22Rv1 (cell line): ENCODE results near the gene CAPN7.
A peak's percentile ranks its signal among the peaks of the same experiment; 100 is the strongest.

Source experiments
- H3K27ac ChIP-seq: fragments of 450-650 bp; 2 replicates; pipeline ENCODE4 v1.5.1; 2017
- ZFX ChIP-seq: fragments of 450-650 bp; IDR thresholded peaks from 2 replicates; pipeline ENCODE4 v1.6.1; 2017; ENCODE audit warnings: antibody characterized with exemption, borderline replicate concordance
- TF ChIP-seq, protein P1 (sequence below): fragments of 450-650 bp; IDR thresholded peaks from 2 replicates; pipeline ENCODE4 v1.5.1; 2017; ENCODE audit warnings: mild to moderate bottlenecking

Gene CAPN7

DNA sequence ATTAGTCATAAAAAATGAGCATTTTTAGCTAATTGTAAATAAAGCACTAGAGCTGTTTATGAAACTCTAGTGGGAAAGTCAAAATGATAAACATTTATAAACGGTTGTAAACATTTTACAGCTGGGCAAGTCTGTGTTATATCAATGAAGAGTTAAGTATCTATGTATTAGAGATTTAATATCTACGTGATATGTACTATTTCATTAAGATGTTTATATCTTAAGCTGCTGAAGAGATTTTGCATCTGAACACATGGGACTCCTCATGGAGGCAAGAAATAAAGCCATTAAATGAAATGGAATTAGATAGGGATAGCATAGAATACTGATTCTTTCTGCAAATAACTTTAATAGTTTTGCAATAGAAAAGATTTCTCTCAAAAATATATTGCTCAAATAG, 23.0 kb upstream of the CAPN7 start:
- TF ChIP-seq, protein P1, sequence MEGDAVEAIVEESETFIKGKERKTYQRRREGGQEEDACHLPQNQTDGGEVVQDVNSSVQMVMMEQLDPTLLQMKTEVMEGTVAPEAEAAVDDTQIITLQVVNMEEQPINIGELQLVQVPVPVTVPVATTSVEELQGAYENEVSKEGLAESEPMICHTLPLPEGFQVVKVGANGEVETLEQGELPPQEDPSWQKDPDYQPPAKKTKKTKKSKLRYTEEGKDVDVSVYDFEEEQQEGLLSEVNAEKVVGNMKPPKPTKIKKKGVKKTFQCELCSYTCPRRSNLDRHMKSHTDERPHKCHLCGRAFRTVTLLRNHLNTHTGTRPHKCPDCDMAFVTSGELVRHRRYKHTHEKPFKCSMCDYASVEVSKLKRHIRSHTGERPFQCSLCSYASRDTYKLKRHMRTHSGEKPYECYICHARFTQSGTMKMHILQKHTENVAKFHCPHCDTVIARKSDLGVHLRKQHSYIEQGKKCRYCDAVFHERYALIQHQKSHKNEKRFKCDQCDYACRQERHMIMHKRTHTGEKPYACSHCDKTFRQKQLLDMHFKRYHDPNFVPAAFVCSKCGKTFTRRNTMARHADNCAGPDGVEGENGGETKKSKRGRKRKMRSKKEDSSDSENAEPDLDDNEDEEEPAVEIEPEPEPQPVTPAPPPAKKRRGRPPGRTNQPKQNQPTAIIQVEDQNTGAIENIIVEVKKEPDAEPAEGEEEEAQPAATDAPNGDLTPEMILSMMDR, result no peak
- no peak for TF ChIP-seq ZFX
- H3K27ac ChIP-seq, result no peak overlapping the region

DNA sequence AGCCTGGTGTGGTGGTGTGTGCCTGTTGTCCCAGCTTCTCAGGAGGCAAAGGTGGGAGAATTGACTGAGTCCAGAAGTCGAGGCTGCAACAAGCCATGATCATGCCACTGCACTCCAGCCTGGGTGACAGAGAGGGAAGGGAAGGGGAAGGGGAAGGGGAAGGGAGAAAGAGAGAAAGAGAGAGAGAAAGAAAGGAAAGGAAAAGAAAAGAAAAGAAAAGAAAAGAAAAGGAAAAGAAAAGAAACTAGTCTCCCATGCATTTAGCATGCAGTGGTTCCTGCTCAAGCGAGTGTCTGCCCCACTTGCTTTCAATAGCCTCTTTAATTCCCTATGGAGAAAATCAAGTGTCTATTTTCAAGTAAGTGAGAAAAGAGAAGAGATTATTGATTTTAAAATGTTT, 20.6 kb upstream of the CAPN7 start:
- TF ChIP-seq ZFX, result no peak
- TF ChIP-seq, protein P1, result no peak
- no peak overlapping the region for H3K27ac ChIP-seq

DNA sequence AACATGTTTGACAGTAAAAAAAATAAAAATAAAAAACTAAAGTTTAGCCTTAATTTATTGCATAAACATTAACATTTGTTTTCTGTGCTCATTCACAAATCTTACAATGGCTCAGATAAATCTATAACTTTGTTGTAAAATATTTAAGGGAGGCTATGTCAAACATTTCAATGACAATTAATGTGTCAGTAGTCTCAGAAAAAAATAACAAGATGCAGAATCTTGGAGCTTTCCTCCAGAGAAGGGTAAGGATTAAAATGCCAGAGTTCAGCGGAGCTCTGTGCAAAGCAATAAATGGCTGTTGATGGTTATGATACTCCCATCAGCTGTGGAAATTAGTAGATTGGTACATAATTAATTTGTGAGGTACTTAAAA, 20.0 kb upstream of the CAPN7 start:
- H3K27ac ChIP-seq, result peak overlapping the region; percentile 53; the same call in 1 of the 2 replicates
- no peak for TF ChIP-seq ZFX
- TF ChIP-seq, protein P1, result no peak

DNA sequence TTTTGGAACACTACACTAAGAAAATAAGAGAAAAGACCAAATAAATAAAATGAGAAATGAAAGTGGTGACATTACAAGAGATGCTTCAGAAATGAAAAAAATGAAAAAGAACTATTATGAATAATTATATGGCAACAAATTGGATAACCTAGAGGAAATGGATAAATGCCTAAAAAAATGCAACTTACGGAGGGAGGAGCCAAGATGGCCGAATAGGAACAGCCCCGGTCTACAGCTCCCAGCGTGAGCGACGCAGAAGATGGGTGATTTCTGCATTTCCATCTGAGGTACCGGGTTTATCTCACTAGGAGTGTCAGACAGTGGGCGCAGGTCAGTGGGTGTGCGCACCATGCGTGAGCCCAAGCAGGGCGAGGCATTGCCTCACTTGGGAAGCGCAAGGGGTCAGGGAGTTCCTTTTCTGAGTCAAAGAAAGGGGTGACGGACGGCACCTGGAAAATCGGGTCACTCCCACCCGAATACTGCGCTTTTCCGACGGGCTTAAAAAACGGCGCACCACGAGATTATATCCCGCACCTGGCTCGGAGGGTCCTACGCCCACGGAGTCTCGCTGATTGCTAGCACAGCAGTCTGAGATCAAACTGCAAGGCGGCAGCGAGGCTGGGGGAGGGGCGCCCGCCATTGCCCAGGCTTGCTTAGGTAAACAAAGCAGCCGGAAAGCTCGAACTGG, 19.4 kb upstream of the CAPN7 start:
- H3K27ac ChIP-seq, result peak overlapping the region; percentile 53

- no peak overlapping the region for H3K27ac ChIP-seq
- no peak for TF ChIP-seq ZFX
- TF ChIP-seq, protein P1, result no peak
These were observed 8.6 kb upstream of the CAPN7 start for GRCh38 chr3:15197340-15198029.

DNA sequence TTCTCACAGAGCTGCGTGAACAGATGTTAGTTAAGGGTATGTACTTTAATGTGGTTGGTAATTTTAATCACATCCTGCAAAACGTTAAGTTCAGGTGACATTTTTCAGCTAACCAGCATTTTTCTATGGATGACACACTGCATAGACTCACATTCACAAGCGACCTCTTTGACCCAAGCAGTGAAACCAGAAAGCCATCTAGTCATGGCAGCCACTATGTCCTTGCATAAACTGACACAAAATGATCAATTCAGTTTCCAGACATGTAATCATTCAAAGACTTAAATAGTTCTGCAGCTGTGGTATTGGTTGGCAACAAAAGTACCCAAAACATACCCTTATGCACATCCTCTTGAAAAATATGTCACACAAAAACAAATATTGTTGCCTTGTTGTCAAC, 7.4 kb upstream of the CAPN7 start:
- TF ChIP-seq, protein P1, result no peak
- TF ChIP-seq ZFX, result no peak

GRCh38 chr3:15199493-15200105, 6.4 kb upstream of the CAPN7 start:
- TF ChIP-seq, protein P1, result no peak
- TF ChIP-seq ZFX, result no peak
- no peak overlapping the region for H3K27ac ChIP-seq

More for the DNA sequence above, 7.4 kb upstream of the CAPN7 start:
- H3K27ac ChIP-seq, result no peak overlapping the region
